HCT116 (cell line): ENCODE measurements around the gene GARIN5B. TPM values are rescaled to one million over a fixed set of nuclear protein-coding genes. Genes with fewer than 3 reads are reported as not detected.

Source experiments
- ATAC-seq: fragments of 200-7000 bp; cut with Tn5 transposase; 2 replicates; pipeline ENCODE4 v1.9.1; 2020; ENCODE audit warnings: mild to moderate bottlenecking, moderate library complexity
- BruUV-seq: library from RNA; stranded (reverse); fragments of 400-500 nt; replicated peaks from 2 replicates; lab custom pipeline; 2021; lab: Mats Ljungman, UMichigan
- CTCF ChIA-PET: fragments of 300-600 bp; sonication (Branson Sonifier 250); formaldehyde crosslinking; loops from one replicate; lab custom pipeline; 2021; ENCODE audit warnings: antibody characterized with exemption; lab: Charles Lee
- POLR2A ChIA-PET: fragments of 300-600, 350-600 bp; sonication (Branson Sonifier 250); formaldehyde crosslinking; loops from one replicate; lab custom pipeline; 2021; ENCODE audit warnings: antibody characterized with exemption; lab: Charles Lee
- RAD21 ChIA-PET, 2 experiments: fragments of 300-600 bp; sonication (Branson Sonifier 250); formaldehyde crosslinking; loops; one replicate each; lab custom pipeline; 2023; ENCODE audit warnings: low total read pairs in 2 of 2; ENCODE audit not compliant: uncharacterized antibody in 2 of 2, unreplicated experiment in 2 of 2, low non-redundant PET in 1 of 2; lab: Charles Lee
- DNase-seq: peaks from one replicate; pipeline ENCODE4 v3.0.0-alpha.2; 2010; ENCODE audit warnings: low read depth, low spot score
- H2AFZ ChIP-seq: fragments of 200-600 bp; shearing (Covaris generic), sonication (generic); 2 replicates; pipeline ENCODE4 v1.6.1; 2017; ENCODE audit warnings: low read depth, mixed run types, mixed read lengths, antibody characterized with exemption, low read length; ENCODE audit not compliant: poor library complexity, severe bottlenecking
- H3K27ac ChIP-seq: 2 replicates; pipeline ENCODE4 v1.5.1; 2012; ENCODE audit warnings: low read depth, low read length
- H3K27me3 ChIP-seq: fragments of 200-600 bp; sonication (generic); 2 replicates; pipeline ENCODE4 v1.6.1; 2016; ENCODE audit warnings: mixed run types, low read length, mixed read lengths; ENCODE audit not compliant: insufficient read depth
- H3K36me3 ChIP-seq, 2 experiments: fragments of 200-500 bp in 1 of 2; fragments of 200-600 bp in 1 of 2; sonication (Bioruptor generic) in 1 of 2; sonication (generic) in 1 of 2; 2 replicates each; pipeline versions ENCODE4 v1.5.1 to v1.6.1; 2014 to 2016; ENCODE audit warnings: low read length in 2 of 2, inconsistent platforms in 1 of 2, mixed read lengths in 1 of 2, mixed run types in 1 of 2; ENCODE audit not compliant: insufficient read depth in 2 of 2, control insufficient read depth in 1 of 2
- H3K4me1 ChIP-seq, 2 experiments: fragments of 200-600 bp in 1 of 2; sonication (generic) in 1 of 2; 2 replicates each; pipeline versions ENCODE4 v1.5.1 to v1.6.1; 2012 to 2017; ENCODE audit warnings: low read length in 2 of 2, inconsistent platforms in 1 of 2, mild to moderate bottlenecking in 1 of 2, mixed read lengths in 1 of 2, mixed run types in 1 of 2, moderate library complexity in 1 of 2; ENCODE audit not compliant: insufficient read depth in 2 of 2, control insufficient read depth in 1 of 2
- H3K4me2 ChIP-seq: fragments of 200-600 bp; sonication (generic); 2 replicates; pipeline ENCODE4 v1.6.1; 2017; ENCODE audit warnings: mixed run types, low read length, mixed read lengths
- H3K4me3 ChIP-seq, 2 experiments: fragments of 200-600 bp in 1 of 2; sonication (generic) in 1 of 2; replicated peaks in 1 of 2; 2 replicates each; pipeline ENCODE4 v1.5.1; 2011 to 2016; ENCODE audit warnings: low read length in 2 of 2, control low read depth in 1 of 2, low read depth in 1 of 2, mild to moderate bottlenecking in 1 of 2, mixed read lengths in 1 of 2, mixed run types in 1 of 2
- H3K79me2 ChIP-seq: fragments of 200-600 bp; sonication (generic); 2 replicates; pipeline ENCODE4 v1.6.1; 2017; ENCODE audit warnings: mild to moderate bottlenecking, mixed run types, low read length, moderate library complexity, mixed read lengths; ENCODE audit not compliant: insufficient read depth
- H3K9ac ChIP-seq: fragments of 200-600 bp; sonication (generic); 2 replicates; pipeline ENCODE4 v1.6.1; 2016; ENCODE audit warnings: low read length, mixed read lengths
- H3K9me2 ChIP-seq: fragments of 200-600 bp; sonication (generic), shearing (Covaris generic); 2 replicates; pipeline ENCODE4 v1.6.1; 2017; ENCODE audit warnings: mixed run types, mild to moderate bottlenecking, moderate library complexity; ENCODE audit not compliant: insufficient read depth
- H3K9me3 ChIP-seq, 2 experiments: fragments of 200-500 bp in 1 of 2; fragments of 200-600 bp in 1 of 2; sonication (Bioruptor generic) in 1 of 2; sonication (generic) in 1 of 2; 2 replicates each; pipeline ENCODE4 v1.6.1; 2014 to 2017; ENCODE audit warnings: low read length in 2 of 2, mixed read lengths in 2 of 2, inconsistent platforms in 1 of 2, low read depth in 1 of 2, mild to moderate bottlenecking in 1 of 2, mixed run types in 1 of 2, moderate library complexity in 1 of 2; ENCODE audit not compliant: control insufficient read depth in 1 of 2, insufficient read depth in 1 of 2
- H4K20me1 ChIP-seq: fragments of 200-600 bp; sonication (generic), shearing (Covaris generic); 2 replicates; pipeline ENCODE4 v1.6.1; 2017; ENCODE audit warnings: mixed run types, mild to moderate bottlenecking, moderate library complexity; ENCODE audit not compliant: insufficient read depth
- ATF3 ChIP-seq: IDR thresholded peaks from 2 replicates; pipeline ENCODE4 v1.6.1; 2012
- CBX3 ChIP-seq: IDR thresholded peaks from 2 replicates; pipeline ENCODE4 v1.6.1; 2012; ENCODE audit warnings: low read depth
- EGR1 ChIP-seq: IDR thresholded peaks from 2 replicates; pipeline ENCODE4 v1.6.1; 2012; ENCODE audit warnings: low read depth
- EZH2phosphoT487 ChIP-seq: fragments of 200-600 bp; IDR thresholded peaks from 2 replicates; pipeline ENCODE4 v1.6.1; 2018; ENCODE audit warnings: antibody characterized with exemption, borderline replicate concordance
- POLR2AphosphoS5 ChIP-seq: IDR thresholded peaks from 2 replicates; pipeline ENCODE4 v1.6.1; 2011; ENCODE audit warnings: mild to moderate bottlenecking, low read depth, low read length, moderate library complexity
- SP1 ChIP-seq: IDR thresholded peaks from 2 replicates; pipeline ENCODE4 v1.6.1; 2012; ENCODE audit warnings: low read depth
- YY1 ChIP-seq: IDR thresholded peaks from 2 replicates; pipeline ENCODE4 v1.6.1; 2011; ENCODE audit warnings: low read length, low read depth, moderate library complexity, mild to moderate bottlenecking; ENCODE audit not compliant: insufficient replicate concordance; ENCODE audit errors: extremely low read depth
- ZBTB33 ChIP-seq: IDR thresholded peaks from 2 replicates; pipeline ENCODE4 v1.6.1; 2011; ENCODE audit warnings: mild to moderate bottlenecking, low read length, moderate library complexity; ENCODE audit not compliant: insufficient replicate concordance; ENCODE audit errors: extremely low read depth
- ZFX ChIP-seq: fragments of 450-650 bp; IDR thresholded peaks from 2 replicates; pipeline ENCODE4 v1.6.1; 2017
- ZNF274 ChIP-seq: fragments of 200-500 bp; sonication (Bioruptor generic); IDR thresholded peaks from 2 replicates; pipeline ENCODE4 v1.6.1; 2014; ENCODE audit warnings: mild to moderate bottlenecking, low read depth, low read length, inconsistent platforms
- intact Hi-C: fragments of 100-400 bp; cut with micrococcal nuclease; formaldehyde crosslinking; loops from 2 replicates; pipeline ENCODE4 v1.10.0; 2022
- total RNA-seq: library from RNA; stranded (reverse); gene quantifications from one replicate; pipeline ENCODE4 v1.2.1, GENCODE V29; 2021; ENCODE audit not compliant: unreplicated experiment

Gene GARIN5B
- total RNA-seq, 1 experiment from 2014 or later, result not detected

GRCh38 chr19:55368701-55369563 is 5.9 kb upstream of the GARIN5B start:
- POLR2A ChIA-PET, result interaction anchor here (0.7 to 2.1 kb wide), 3 partner anchors 21 to 55 kb away, joined by 3 to 7 read pairs (median 6); partner anchors contain the start of gene KMT5C
- Histone ChIP-seq H3K4me2 (peak overlapping the region; percentile 94), H3K4me3 (peak overlapping the region; percentile 52 to 55), H3K36me3 (no peaks in the 10 kb centered on the region), H2AFZ (no peak overlapping the region), H3K9ac (peak overlapping the region; percentile 52), H3K79me2 (no peaks in the 10 kb centered on the region), H3K27ac (peak overlapping the region; percentile 51; the same call in 1 of the 2 replicates), H3K9me2 (no peaks in the 10 kb centered on the region), H3K4me1 (peaks cover 9 to 32% of the 10 kb centered on the region in 2 experiments; a peak in 3 of 4 replicates), H4K20me1 (no peaks in the 10 kb centered on the region), H3K9me3 (no peaks in the 10 kb centered on the region), H3K27me3 (no peaks in the 10 kb centered on the region)
- RAD21 ChIA-PET, result no interaction called here
- CTCF ChIA-PET, result no interaction called here
- DNase-seq (no peak), ATAC-seq (peak; percentile 77)
- BruUV-seq, result no TSS peak
- TF ChIP-seq CBX3 (no peak), ZFX (peak; percentile 38; the same call in 1 of the 2 replicates), SP1 (no peak), YY1 (peak; percentile 30), ZNF274 (no peak), POLR2AphosphoS5 (peak; percentile 42; the same call in 1 of the 2 replicates), EGR1 (peak; percentile 98)
- intact Hi-C loops, result no loop called here

- no peak overlapping the region for H2AFZ ChIP-seq
- RAD21 ChIA-PET, result no interaction called here
Observed at GRCh38 chr19:55368106-55368505, 5.0 kb upstream of the GARIN5B start.

More at GRCh38 chr19:55368106-55368505, 5.0 kb upstream of the GARIN5B start:
- no peak for ATAC-seq
- no peak for DNase-seq
- Histone ChIP-seq H3K4me3 (no peak overlapping the region), H3K4me1 (peaks cover 9 to 24% of the 10 kb centered on the region in 2 experiments; a peak in 3 of 4 replicates), H3K36me3 (no peaks in the 10 kb centered on the region), H3K27ac (no peak overlapping the region), H4K20me1 (no peaks in the 10 kb centered on the region), H3K4me2 (no peak overlapping the region), H3K79me2 (no peaks in the 10 kb centered on the region), H3K9me3 (no peaks in the 10 kb centered on the region), H3K9me2 (no peaks in the 10 kb centered on the region), H3K27me3 (no peaks in the 10 kb centered on the region), H3K9ac (no peak overlapping the region)
- BruUV-seq, result no TSS peak
- no peak for TF ChIP-seq EZH2phosphoT487
- no peak for TF ChIP-seq ZNF274
- TF ChIP-seq ATF3, result no peak
- TF ChIP-seq ZBTB33, result no peak
- ChIA-PET POLR2A (interaction anchor here (1.9 to 2.1 kb wide), 2 partner anchors 22 to 29 kb away, joined by 6 to 7 read pairs; partner anchors contain the start of gene KMT5C), CTCF (no interaction called here)
- intact Hi-C loops, result no loop called here
